ENCODE results near the gene COPS6. TPM values are rescaled to one million over a fixed set of nuclear protein-coding genes. Genes with fewer than 3 reads are reported as not detected.

COPS6 gene
- total RNA-seq, 1 experiment from 2014 or later = 110 TPM

GRCh38 chr7:100065452-100066186 lies 23.1 kb upstream of the COPS6 start:
- H3K4me3 Mint-ChIP-seq (ENCODE audit: low read depth, unreplicated experiment) = no peak overlapping the region
- no peak for DNase-seq
- no peak overlapping the region for H3K27ac Mint-ChIP-seq (ENCODE audit: unreplicated experiment)
- H3K9me3 Mint-ChIP-seq (ENCODE audit: low read depth, unreplicated experiment) = no peaks in the 10 kb centered on the region
- intact Hi-C loops (cut with micrococcal nuclease; ENCODE audit: unreplicated experiment) = no loop called here
- no TSS peak for BruUV-seq (replicated peaks)
- peaks cover 32% of the 10 kb centered on the region for H3K36me3 Mint-ChIP-seq (ENCODE audit: insufficient read depth, unreplicated experiment)
- no peaks in the 10 kb centered on the region for H3K4me1 Mint-ChIP-seq (ENCODE audit: low read depth, unreplicated experiment)
- no peak for TF ChIP-seq CTCF (IDR thresholded peaks at IDR 0.05; ENCODE audit: unreplicated experiment)
- H3K27me3 Mint-ChIP-seq (ENCODE audit: unreplicated experiment) = no peaks in the 10 kb centered on the region
- CTCF ChIA-PET = no interaction called here

GRCh38 chr7:100066953-100067352 lies 21.8 kb upstream of the COPS6 start:
- Mint-ChIP-seq H3K36me3 (ENCODE audit: insufficient read depth, unreplicated experiment) (peaks cover 34% of the 10 kb centered on the region), H3K4me3 (ENCODE audit: low read depth, unreplicated experiment) (no peak overlapping the region), H3K9me3 (ENCODE audit: low read depth, unreplicated experiment) (peaks cover 2% of the 10 kb centered on the region), H3K4me1 (ENCODE audit: low read depth, unreplicated experiment) (no peaks in the 10 kb centered on the region), H3K27ac (ENCODE audit: unreplicated experiment) (no peak overlapping the region), H3K27me3 (ENCODE audit: unreplicated experiment) (no peaks in the 10 kb centered on the region)
- DNase-seq = no peak
- BruUV-seq (replicated peaks) = no TSS peak
- CTCF ChIA-PET = no interaction called here
- TF ChIP-seq CTCF (IDR thresholded peaks at IDR 0.05; ENCODE audit: unreplicated experiment) = no peak
- intact Hi-C loops (cut with micrococcal nuclease; ENCODE audit: unreplicated experiment) = no loop called here

- intact Hi-C loops (cut with micrococcal nuclease; ENCODE audit: unreplicated experiment) = no loop called here
- peaks cover 8% of the 10 kb centered on the region for H3K9me3 Mint-ChIP-seq (ENCODE audit: low read depth, unreplicated experiment)
- no peaks in the 10 kb centered on the region for H3K27me3 Mint-ChIP-seq (ENCODE audit: unreplicated experiment)
- peak overlapping the region; percentile 54 for H3K27ac Mint-ChIP-seq (ENCODE audit: unreplicated experiment)
- TF ChIP-seq CTCF (IDR thresholded peaks at IDR 0.05; ENCODE audit: unreplicated experiment) = no peak
- H3K4me1 Mint-ChIP-seq (ENCODE audit: low read depth, unreplicated experiment) = no peaks in the 10 kb centered on the region
- no peak overlapping the region for H3K4me3 Mint-ChIP-seq (ENCODE audit: low read depth, unreplicated experiment)
- no TSS peak for BruUV-seq (replicated peaks)
- DNase-seq = no peak
- CTCF ChIA-PET = no interaction called here
- peaks cover 59% of the 10 kb centered on the region for H3K36me3 Mint-ChIP-seq (ENCODE audit: insufficient read depth, unreplicated experiment)
These were observed 18.8 kb upstream of the COPS6 start for GRCh38 chr7:100069991-100070390.

- peaks cover 11% of the 10 kb centered on the region for H3K9me3 Mint-ChIP-seq (ENCODE audit: low read depth, unreplicated experiment)
- H3K36me3 Mint-ChIP-seq (ENCODE audit: insufficient read depth, unreplicated experiment) = peaks cover 68% of the 10 kb centered on the region
- peak overlapping the region; percentile 7 for H3K27ac Mint-ChIP-seq (ENCODE audit: unreplicated experiment)
- BruUV-seq (replicated peaks) = TSS peak; percentile 7
- H3K27me3 Mint-ChIP-seq (ENCODE audit: unreplicated experiment) = no peaks in the 10 kb centered on the region
- H3K4me1 Mint-ChIP-seq (ENCODE audit: low read depth, unreplicated experiment) = no peaks in the 10 kb centered on the region
- H3K4me3 Mint-ChIP-seq (ENCODE audit: low read depth, unreplicated experiment) = no peak overlapping the region
- DNase-seq = no peak
- CTCF ChIA-PET = interaction anchor here (0.6 kb wide), 1 partner anchor 81 kb away, joined by 3 read pairs; no protein-coding TSS in a partner anchor
- intact Hi-C loops (cut with micrococcal nuclease; ENCODE audit: unreplicated experiment) = no loop called here
- TF ChIP-seq CTCF (IDR thresholded peaks at IDR 0.05; ENCODE audit: unreplicated experiment) = no peak
These were observed 17.6 kb upstream of the COPS6 start for GRCh38 chr7:100071018-100071723.
